HEK293 (cell line): ENCODE measurements around the gene BICRA.
A peak's percentile ranks its signal among the peaks of the same experiment; 100 is the strongest.

Experiments
- CTCF ChIA-PET: fragments of 350-600 bp; formaldehyde crosslinking; extraction: SDS; loops from one replicate; lab custom pipeline; 2021; ENCODE audit warnings: antibody characterized with exemption; lab: Yijun Ruan, JAX
- POLR2A ChIA-PET: fragments of 300-600 bp; formaldehyde crosslinking; extraction: SDS; loops from one replicate; lab custom pipeline; 2020; ENCODE audit warnings: antibody characterized with exemption, inconsistent platforms; lab: Yijun Ruan, JAX
- H3K27ac ChIP-seq: fragments of 200-500 bp; sonication (Bioruptor generic); 2 replicates; pipeline ENCODE4 v1.5.1; 2014; ENCODE audit warnings: low read depth, low read length, control low read depth, inconsistent platforms; ENCODE audit errors: extremely low read depth
- H3K36me3 ChIP-seq, 2 experiments: fragments of 200-500 bp in 1 of 2; sonication (Bioruptor generic) in 1 of 2; 1 replicate in 1 of 2; 2 replicates in 1 of 2; pipeline ENCODE4 v1.5.1; 2014 to 2017; ENCODE audit warnings: inconsistent platforms in 2 of 2, low read length in 2 of 2; ENCODE audit not compliant: control insufficient read depth in 2 of 2, insufficient read depth in 1 of 2
- H3K4me1 ChIP-seq: fragments of 200-500 bp; sonication (Bioruptor generic); 2 replicates; pipeline ENCODE4 v1.5.1; 2014; ENCODE audit warnings: mild to moderate bottlenecking, low read length, inconsistent platforms; ENCODE audit not compliant: control insufficient read depth, insufficient read depth
- H3K4me3 ChIP-seq: 2 replicates; pipeline ENCODE4 v1.5.1; 2011; ENCODE audit warnings: low read depth, mild to moderate bottlenecking, control low read depth, low read length, moderate library complexity
- H3K9me3 ChIP-seq: fragments of 200-500 bp; sonication (Bioruptor generic); 2 replicates; pipeline ENCODE4 v1.5.1; 2014; ENCODE audit warnings: low read depth, low read length, inconsistent platforms; ENCODE audit not compliant: control insufficient read depth, insufficient read depth
- FEZF1 ChIP-seq: fragments of 450-650 bp; formaldehyde crosslinking; IDR thresholded peaks from 2 replicates; pipeline ENCODE4 v1.5.1; 2016; ENCODE audit warnings: missing biosample characterization, missing genetic modification characterization
- GLI2 ChIP-seq: fragments of 450-650 bp; formaldehyde crosslinking; IDR thresholded peaks from 2 replicates; pipeline ENCODE4; 2017; ENCODE audit warnings: missing biosample characterization, missing genetic modification characterization, low read depth, borderline replicate concordance
- OSR2 ChIP-seq: fragments of 450-650 bp; formaldehyde crosslinking; IDR thresholded peaks from 2 replicates; pipeline ENCODE4 v1.5.1; 2016; ENCODE audit warnings: missing biosample characterization, missing genetic modification characterization
- TRIM28 ChIP-seq: IDR thresholded peaks from 2 replicates; pipeline ENCODE4 v1.6.1; 2011; ENCODE audit warnings: low read length, control low read depth, borderline replicate concordance
- ZBTB11 ChIP-seq: fragments of 450-650 bp; formaldehyde crosslinking; conservative IDR thresholded peaks from 2 replicates; pipeline ENCODE4 v1.5.1; 2016; ENCODE audit warnings: low read depth, missing biosample characterization, missing genetic modification characterization
- ZBTB17 ChIP-seq: fragments of 450-650 bp; formaldehyde crosslinking; IDR thresholded peaks from 2 replicates; pipeline ENCODE4 v1.5.1; 2016; ENCODE audit warnings: missing biosample characterization, missing genetic modification characterization
- ZNF133 ChIP-seq: fragments of 450-650 bp; formaldehyde crosslinking; IDR thresholded peaks from 2 replicates; pipeline ENCODE4 v1.5.1; 2016; ENCODE audit warnings: missing biosample characterization, missing genetic modification characterization
- ZNF174 ChIP-seq: fragments of 450-650 bp; formaldehyde crosslinking; IDR thresholded peaks from 2 replicates; pipeline ENCODE4 v1.5.0; 2017; ENCODE audit warnings: missing biosample characterization, mild to moderate bottlenecking, missing genetic modification characterization
- ZNF18 ChIP-seq: fragments of 450-650 bp; formaldehyde crosslinking; IDR thresholded peaks from 2 replicates; pipeline ENCODE4 v1.5.1; 2016; ENCODE audit warnings: missing biosample characterization, missing genetic modification characterization
- ZNF311 ChIP-seq: fragments of 450-650 bp; formaldehyde crosslinking; IDR thresholded peaks from 2 replicates; pipeline ENCODE4 v1.5.1; 2017; ENCODE audit warnings: missing biosample characterization, missing genetic modification characterization, borderline replicate concordance
- ZNF362 ChIP-seq: fragments of 450-650 bp; formaldehyde crosslinking; IDR thresholded peaks from 2 replicates; pipeline ENCODE4 v1.5.1; 2016; ENCODE audit warnings: missing biosample characterization, missing genetic modification characterization
- ZNF37A ChIP-seq: fragments of 450-650 bp; IDR thresholded peaks from 2 replicates; pipeline ENCODE4 v1.5.1; 2018; ENCODE audit warnings: missing biosample characterization, missing genetic modification characterization
- ZNF398 ChIP-seq: fragments of 450-650 bp; formaldehyde crosslinking; IDR thresholded peaks from 2 replicates; pipeline ENCODE4 v1.5.1; 2017; ENCODE audit warnings: missing biosample characterization, missing genetic modification characterization
- ZNF521 ChIP-seq: fragments of 450-650 bp; formaldehyde crosslinking; IDR thresholded peaks from 2 replicates; pipeline ENCODE4 v1.5.1; 2017; ENCODE audit warnings: missing biosample characterization, mild to moderate bottlenecking, missing genetic modification characterization
- ZNF529 ChIP-seq: fragments of 450-650 bp; formaldehyde crosslinking; IDR thresholded peaks from 2 replicates; pipeline ENCODE4 v1.5.1; 2017; ENCODE audit warnings: missing genetic modification characterization, missing biosample characterization; ENCODE audit not compliant: insufficient replicate concordance
- ZNF580 ChIP-seq: fragments of 450-650 bp; formaldehyde crosslinking; IDR thresholded peaks from 2 replicates; pipeline ENCODE4 v1.5.1; 2016; ENCODE audit warnings: missing biosample characterization, missing genetic modification characterization
- ZNF596 ChIP-seq: fragments of 450-650 bp; IDR thresholded peaks from 2 replicates; pipeline ENCODE4 v1.5.0; 2018; ENCODE audit warnings: missing biosample characterization, mild to moderate bottlenecking, missing genetic modification characterization, moderate library complexity
- ZNF610 ChIP-seq: fragments of 450-650 bp; formaldehyde crosslinking; IDR thresholded peaks from 2 replicates; pipeline ENCODE4 v1.5.1; 2016; ENCODE audit warnings: missing biosample characterization, missing genetic modification characterization, borderline replicate concordance
- ZNF621 ChIP-seq: fragments of 450-650 bp; formaldehyde crosslinking; IDR thresholded peaks from 2 replicates; pipeline ENCODE4 v1.5.1; 2017; ENCODE audit warnings: missing biosample characterization, missing genetic modification characterization
- ZNF645 ChIP-seq: fragments of 450-650 bp; formaldehyde crosslinking; IDR thresholded peaks from 2 replicates; pipeline ENCODE4; 2016; ENCODE audit warnings: missing biosample characterization, missing genetic modification characterization
- ZNF658 ChIP-seq: fragments of 450-650 bp; formaldehyde crosslinking; IDR thresholded peaks from 2 replicates; pipeline ENCODE4; 2016; ENCODE audit warnings: missing biosample characterization, missing genetic modification characterization
- ZNF670 ChIP-seq: fragments of 450-650 bp; formaldehyde crosslinking; IDR thresholded peaks from 2 replicates; pipeline ENCODE4 v1.5.1; 2016; ENCODE audit warnings: missing biosample characterization, missing genetic modification characterization, low read depth

BICRA gene

GRCh38 chr19:47625650-47626049 lies 16.7 kb downstream of the BICRA start (continued):
- TF ChIP-seq ZBTB11 (tag by site-specific recombination), result no peak
- no peak for TF ChIP-seq ZNF362 (tag by site-specific recombination)
- TF ChIP-seq ZNF174, result no peak
- no peak for TF ChIP-seq ZNF398 (tag by site-specific recombination)
- no peak for TF ChIP-seq ZNF311
- TF ChIP-seq TRIM28, result no peak
- no peak for TF ChIP-seq ZNF670 (tag by site-specific recombination)
- no peak for TF ChIP-seq OSR2 (tag by site-specific recombination)
- no peak for TF ChIP-seq ZNF580 (tag by site-specific recombination)

- ChIA-PET CTCF (interaction anchor here (0.5 to 1.3 kb wide), 6 partner anchors 9 to 143 kb away, joined by 3 to 9 read pairs (median 4); partner anchors contain the start of gene KPTN), POLR2A (interaction anchor here (0.6 to 1.2 kb wide), 3 partner anchors 10 to 40 kb away, joined by 3 to 7 read pairs (median 4); no protein-coding TSS in a partner anchor)
- H3K36me3 ChIP-seq, result peaks cover 0 to 12% of the 10 kb centered on the region in 2 experiments; a peak in 2 of 3 replicates
- H3K9me3 ChIP-seq, result no peaks in the 10 kb centered on the region
- no peak overlapping the region for H3K27ac ChIP-seq
- H3K4me3 ChIP-seq, result no peak overlapping the region
- 0 out of 2 replicates have a peak, but pooled peaks cover 3% of the 10 kb centered on the region for H3K4me1 ChIP-seq
- TF ChIP-seq ZNF362 (tag by site-specific recombination) (0 out of 2 replicates have a peak, but pooled peaks have one; percentile 54), ZNF610 (tag by site-specific recombination) (no peak), ZNF133 (tag by site-specific recombination) (no peak), ZNF37A (no peak), ZNF596 (no peak), ZNF529 (tag by site-specific recombination) (no peak), ZNF621 (tag by site-specific recombination) (no peak), ZNF18 (tag by site-specific recombination) (no peak), ZBTB17 (tag by site-specific recombination) (0 out of 2 replicates have a peak, but pooled peaks have one; percentile 27), FEZF1 (tag by site-specific recombination) (no peak), ZNF658 (no peak), GLI2 (no peak), ZNF645 (no peak), ZNF521 (tag by site-specific recombination) (no peak)
Observed at GRCh38 chr19:47626238-47626637, 17.3 kb downstream of the BICRA start.
